Transverse colon (tissue), 4 donors: Measurements from ENCODE around the gene NTHL1.

ENCODE experiments used
- EP300 ChIP-seq: sonication (generic); formaldehyde crosslinking; IDR thresholded peaks from one replicate; pipeline ENCODE4 v1.6.1; 2017; ENCODE audit warnings: antibody characterized with exemption, low read depth
- POLR2AphosphoS5 ChIP-seq, 3 donors: sonication (generic); formaldehyde crosslinking; IDR thresholded peaks; one replicate each; pipeline ENCODE4 v1.6.1; 2016; ENCODE audit warnings: antibody characterized with exemption in 3 of 3
- TF ChIP-seq, protein P1 (sequence below), 5 experiments: fragments of 200-600 bp in 3 of 5; fragments of 450-650 bp in 2 of 5; sonication (generic) in 3 of 5; IDR thresholded peaks; 1 replicate in 2 of 5; 2 replicates in 3 of 5; pipeline ENCODE4 v1.5.1; 2016 to 2017; ENCODE audit warnings: antibody characterized with exemption in 5 of 5, inconsistent platforms in 3 of 5, mild to moderate bottlenecking in 2 of 5, moderate library complexity in 1 of 5

DNA sequence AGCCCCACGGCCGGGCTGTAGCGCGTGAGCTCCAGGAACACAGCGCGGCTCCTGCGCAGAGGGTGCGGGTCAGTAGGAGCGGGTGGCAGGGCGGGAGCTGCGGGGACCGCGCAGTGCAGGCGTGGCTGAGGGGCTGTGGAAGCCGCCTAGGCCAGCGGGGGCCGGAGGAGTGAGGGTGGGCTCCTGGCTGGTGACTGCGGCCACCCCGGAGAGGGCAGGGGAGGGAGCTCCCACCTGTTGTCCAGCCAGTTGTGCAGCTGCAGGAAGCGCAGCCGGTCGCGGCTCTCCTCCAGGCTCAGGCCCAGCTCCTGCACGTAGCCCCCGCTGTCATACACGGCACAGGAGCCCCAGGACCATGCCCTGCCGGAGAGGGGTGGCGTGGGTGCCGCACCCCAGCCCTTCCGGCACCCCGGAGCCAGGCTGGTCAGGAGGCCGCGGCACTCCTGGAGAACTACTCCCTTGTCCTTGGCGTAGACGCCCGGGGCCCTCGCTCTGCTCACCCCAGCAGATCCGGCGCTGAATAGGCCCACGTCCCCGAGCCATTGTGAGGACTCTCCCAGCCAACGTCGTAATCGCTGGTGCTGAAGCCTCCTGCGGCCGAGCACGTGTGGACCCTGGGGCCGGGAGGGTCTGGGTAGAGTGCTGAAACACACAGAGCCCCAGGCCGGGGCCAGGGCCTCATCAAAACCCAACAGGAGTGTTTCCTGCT lies 44.1 kb upstream of the NTHL1 start:
- TF ChIP-seq, protein P1, sequence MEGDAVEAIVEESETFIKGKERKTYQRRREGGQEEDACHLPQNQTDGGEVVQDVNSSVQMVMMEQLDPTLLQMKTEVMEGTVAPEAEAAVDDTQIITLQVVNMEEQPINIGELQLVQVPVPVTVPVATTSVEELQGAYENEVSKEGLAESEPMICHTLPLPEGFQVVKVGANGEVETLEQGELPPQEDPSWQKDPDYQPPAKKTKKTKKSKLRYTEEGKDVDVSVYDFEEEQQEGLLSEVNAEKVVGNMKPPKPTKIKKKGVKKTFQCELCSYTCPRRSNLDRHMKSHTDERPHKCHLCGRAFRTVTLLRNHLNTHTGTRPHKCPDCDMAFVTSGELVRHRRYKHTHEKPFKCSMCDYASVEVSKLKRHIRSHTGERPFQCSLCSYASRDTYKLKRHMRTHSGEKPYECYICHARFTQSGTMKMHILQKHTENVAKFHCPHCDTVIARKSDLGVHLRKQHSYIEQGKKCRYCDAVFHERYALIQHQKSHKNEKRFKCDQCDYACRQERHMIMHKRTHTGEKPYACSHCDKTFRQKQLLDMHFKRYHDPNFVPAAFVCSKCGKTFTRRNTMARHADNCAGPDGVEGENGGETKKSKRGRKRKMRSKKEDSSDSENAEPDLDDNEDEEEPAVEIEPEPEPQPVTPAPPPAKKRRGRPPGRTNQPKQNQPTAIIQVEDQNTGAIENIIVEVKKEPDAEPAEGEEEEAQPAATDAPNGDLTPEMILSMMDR (IDR thresholded peaks at IDR 0.05), result no peak
- TF ChIP-seq EP300 (no peak), POLR2AphosphoS5 (IDR thresholded peaks at IDR 0.05) (peak in 1 of 3 donors; percentile 26)
